Endothelial cell (in vitro differentiated cells): Measurements from ENCODE around the gene LY86. TPM values are rescaled to one million over a fixed set of nuclear protein-coding genes. Genes with fewer than 3 reads are reported as not detected.

ENCODE experiments used
- DNase-seq: peaks from one replicate; pipeline ENCODE4 v3.0.0; 2021; ENCODE audit warnings: low spot score
- H3K27ac Mint-ChIP-seq: one replicate; pipeline ENCODE4 v1.8.0; 2021; ENCODE audit warnings: mixed read lengths, inconsistent platforms; ENCODE audit not compliant: unreplicated experiment
- H3K27me3 Mint-ChIP-seq: one replicate; pipeline ENCODE4 v1.8.0; 2021; ENCODE audit warnings: mild to moderate bottlenecking, moderate library complexity, mixed read lengths, inconsistent platforms; ENCODE audit not compliant: unreplicated experiment
- H3K36me3 Mint-ChIP-seq: one replicate; pipeline ENCODE4 v1.8.0; 2021; ENCODE audit warnings: mild to moderate bottlenecking, low read depth, mixed read lengths, inconsistent platforms; ENCODE audit not compliant: unreplicated experiment
- H3K4me1 Mint-ChIP-seq: one replicate; pipeline ENCODE4 v1.8.0; 2021; ENCODE audit warnings: mild to moderate bottlenecking, mixed read lengths, inconsistent platforms; ENCODE audit not compliant: unreplicated experiment
- H3K4me3 Mint-ChIP-seq: one replicate; pipeline ENCODE4 v1.8.0; 2021; ENCODE audit warnings: mild to moderate bottlenecking, mixed read lengths, inconsistent platforms; ENCODE audit not compliant: unreplicated experiment
- H3K9me3 Mint-ChIP-seq: one replicate; pipeline ENCODE4 v1.8.0; 2021; ENCODE audit warnings: mixed read lengths, inconsistent platforms; ENCODE audit not compliant: unreplicated experiment
- CTCF ChIP-seq: fragments of 200-600 bp; sonication (generic); IDR thresholded peaks from one replicate; pipeline ENCODE4 v1.5.0; 2021; ENCODE audit warnings: antibody characterized with exemption; ENCODE audit not compliant: unreplicated experiment
- total RNA-seq: library from RNA; stranded (reverse); fragmentation: NEBNext Ultra II Directional; extraction: Animal tissue kit (Norgen Biotek cat#: 25700); gene quantifications from one replicate; pipeline ENCODE4 v1.2.1, GENCODE V29; 2021; ENCODE audit not compliant: unreplicated experiment

Gene LY86
- total RNA-seq, 1 donor from 2014 or later, result not detected

GRCh38 chr6:6556738-6557503, 31.6 kb upstream of the LY86 start:
- Mint-ChIP-seq H3K4me3 (no peak overlapping the region), H3K4me1 (no peaks in the 10 kb centered on the region), H3K36me3 (no peaks in the 10 kb centered on the region), H3K9me3 (no peaks in the 10 kb centered on the region), H3K27me3 (no peaks in the 10 kb centered on the region), H3K27ac (no peak overlapping the region)
- peak; percentile 77 for DNase-seq
- TF ChIP-seq CTCF, result peak; percentile 68

- TF ChIP-seq CTCF, result no peak
- H3K27ac Mint-ChIP-seq, result no peak overlapping the region
- H3K4me3 Mint-ChIP-seq, result no peak overlapping the region
- H3K27me3 Mint-ChIP-seq, result no peaks in the 10 kb centered on the region
- no peaks in the 10 kb centered on the region for H3K9me3 Mint-ChIP-seq
- H3K4me1 Mint-ChIP-seq, result no peaks in the 10 kb centered on the region
- no peaks in the 10 kb centered on the region for H3K36me3 Mint-ChIP-seq
- DNase-seq, result no peak
Measured at GRCh38 chr6:6557504-6557839, 31.0 kb upstream of the LY86 start.

- no peaks in the 10 kb centered on the region for H3K27me3 Mint-ChIP-seq
- no peak overlapping the region for H3K4me3 Mint-ChIP-seq
- no peaks in the 10 kb centered on the region for H3K36me3 Mint-ChIP-seq
- no peak for DNase-seq
- no peaks in the 10 kb centered on the region for H3K4me1 Mint-ChIP-seq
- TF ChIP-seq CTCF, result no peak
- no peak overlapping the region for H3K27ac Mint-ChIP-seq
- H3K9me3 Mint-ChIP-seq, result no peaks in the 10 kb centered on the region
Measured at GRCh38 chr6:6557886-6558285, 30.6 kb upstream of the LY86 start.

DNA sequence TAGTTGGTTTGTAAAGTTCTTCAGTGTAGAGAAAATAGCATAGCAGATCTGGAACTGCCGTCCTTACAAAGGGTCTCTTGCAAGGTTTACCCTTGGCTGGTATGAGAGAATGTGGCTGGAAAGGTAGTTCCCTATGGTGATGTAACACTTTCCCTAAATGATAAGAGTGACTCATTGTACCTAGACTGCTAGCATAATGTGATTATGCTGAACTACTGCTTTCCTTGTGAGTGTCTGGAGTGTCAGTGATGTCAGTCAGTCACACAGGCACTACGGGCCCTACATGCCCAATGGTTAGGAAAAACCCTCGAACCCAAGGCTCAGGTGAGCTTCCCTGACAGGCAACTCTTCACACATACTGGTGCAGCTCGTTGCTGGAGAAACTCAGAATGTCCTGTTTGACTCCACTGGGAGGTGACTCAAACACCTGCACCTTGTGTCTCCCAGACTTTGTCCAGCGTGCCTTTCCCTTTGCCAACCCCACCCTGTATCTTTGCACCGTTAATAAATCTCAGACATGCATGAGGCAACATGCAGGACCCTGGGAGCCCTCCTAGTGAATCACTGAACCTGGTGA, 28.4 kb upstream of the LY86 start:
- H3K27me3 Mint-ChIP-seq, result peaks cover 4% of the 10 kb centered on the region
- no peaks in the 10 kb centered on the region for H3K9me3 Mint-ChIP-seq
- DNase-seq, result no peak
- no peak overlapping the region for H3K4me3 Mint-ChIP-seq
- H3K27ac Mint-ChIP-seq, result no peak overlapping the region
- H3K36me3 Mint-ChIP-seq, result no peaks in the 10 kb centered on the region
- H3K4me1 Mint-ChIP-seq, result no peaks in the 10 kb centered on the region
- no peak for TF ChIP-seq CTCF

GRCh38 chr6:6560909-6561308, 27.6 kb upstream of the LY86 start:
- no peak for TF ChIP-seq CTCF
- Mint-ChIP-seq H3K27ac (no peak overlapping the region), H3K36me3 (no peaks in the 10 kb centered on the region), H3K27me3 (peaks cover 4% of the 10 kb centered on the region), H3K9me3 (no peaks in the 10 kb centered on the region), H3K4me3 (no peak overlapping the region), H3K4me1 (no peaks in the 10 kb centered on the region)
- DNase-seq, result no peak
